SK-N-SH (cell line): Measurements from ENCODE around the gene UGT1A4. TPM values are rescaled to one million over a fixed set of nuclear protein-coding genes. Genes with fewer than 3 reads are reported as not detected.

Experiments
- CTCF ChIA-PET: fragments of 300-600, 350-600 bp; formaldehyde crosslinking; extraction: SDS; loops from one replicate; lab custom pipeline; 2021; lab: Yijun Ruan, JAX
- POLR2A ChIA-PET: fragments of 350-600 bp; sonication (Branson Sonifier 250); formaldehyde crosslinking; extraction: SDS; loops from one replicate; lab custom pipeline; 2020; ENCODE audit warnings: antibody characterized with exemption, inconsistent platforms; lab: Yijun Ruan, JAX
- DNase-seq: peaks from one replicate; pipeline ENCODE4 v3.0.0; 2012
- H2AFZ ChIP-seq: fragments of 200-600 bp; sonication (generic); 2 replicates; pipeline ENCODE4 v1.8.1; 2016; ENCODE audit warnings: antibody characterized with exemption, mild to moderate bottlenecking, low read depth
- H3F3A ChIP-seq: fragments of 200-600 bp; sonication (generic); replicated peaks from 2 replicates; pipeline ENCODE3; 2016; ENCODE audit warnings: antibody characterized with exemption, mild to moderate bottlenecking; ENCODE audit not compliant: insufficient read depth
- H3K27ac ChIP-seq, 2 experiments: fragments of 200-500 bp in 1 of 2; fragments of 200-600 bp in 1 of 2; sonication (Bioruptor generic) in 1 of 2; sonication (generic), shearing (Covaris generic) in 1 of 2; 2 replicates each; pipeline versions ENCODE4 v1.5.1 to v1.6.1; 2014 to 2016; ENCODE audit warnings: low read depth in 2 of 2, inconsistent platforms in 1 of 2, low read length in 1 of 2, mild to moderate bottlenecking in 1 of 2, mixed read lengths in 1 of 2
- H3K27me3 ChIP-seq: fragments of 200-600 bp; sonication (generic), shearing (Covaris generic); 2 replicates; pipeline ENCODE4 v1.6.1; 2016; ENCODE audit warnings: mixed run types; ENCODE audit not compliant: insufficient read depth
- H3K36me3 ChIP-seq, 2 experiments: fragments of 200-500 bp in 1 of 2; fragments of 200-600 bp in 1 of 2; sonication (Bioruptor generic) in 1 of 2; sonication (generic) in 1 of 2; replicated peaks in 1 of 2; 2 replicates each; pipeline versions ENCODE3 to v1.5.1; 2014 to 2016; ENCODE audit warnings: low read length in 1 of 2, mild to moderate bottlenecking in 1 of 2; ENCODE audit not compliant: insufficient read depth in 2 of 2, control insufficient read depth in 1 of 2
- H3K4me1 ChIP-seq, 2 experiments: fragments of 200-500 bp in 1 of 2; fragments of 200-600 bp in 1 of 2; sonication (Bioruptor generic) in 1 of 2; sonication (generic), shearing (Covaris generic) in 1 of 2; 2 replicates each; pipeline versions ENCODE4 v1.5.1 to v1.6.1; 2014 to 2016; ENCODE audit warnings: low read depth in 1 of 2, low read length in 1 of 2, mixed run types in 1 of 2; ENCODE audit not compliant: insufficient read depth in 2 of 2, control insufficient read depth in 1 of 2
- H3K4me2 ChIP-seq: fragments of 200-600 bp; sonication (generic), shearing (Covaris generic); 2 replicates; pipeline ENCODE4 v1.6.1; 2017; ENCODE audit warnings: mixed run types
- H3K4me3 ChIP-seq, 2 experiments: fragments of 200-500 bp in 1 of 2; fragments of 200-600 bp in 1 of 2; sonication (Bioruptor generic) in 1 of 2; sonication (generic), shearing (Covaris generic) in 1 of 2; 2 replicates each; pipeline versions ENCODE4 v1.5.1 to v1.8.1; 2014 to 2016; ENCODE audit warnings: low read depth in 2 of 2, inconsistent platforms in 1 of 2, low read length in 1 of 2, mild to moderate bottlenecking in 1 of 2, mixed read lengths in 1 of 2, moderate library complexity in 1 of 2
- H3K79me2 ChIP-seq: fragments of 200-600 bp; sonication (generic); 2 replicates; pipeline ENCODE4 v1.8.1; 2017; ENCODE audit warnings: mild to moderate bottlenecking; ENCODE audit not compliant: insufficient read depth
- H3K9ac ChIP-seq: fragments of 200-600 bp; sonication (generic); 2 replicates; pipeline ENCODE4 v1.6.1; 2017; ENCODE audit warnings: mixed run types
- H3K9me2 ChIP-seq: fragments of 200-600 bp; sonication (generic); 2 replicates; pipeline ENCODE4 v1.6.1; 2017; ENCODE audit warnings: mixed run types
- H3K9me3 ChIP-seq: fragments of 200-600 bp; sonication (generic); 2 replicates; pipeline ENCODE4 v1.6.1; 2017; ENCODE audit warnings: mixed run types, mild to moderate bottlenecking, moderate library complexity
- H4K20me1 ChIP-seq: fragments of 200-600 bp; sonication (generic); 2 replicates; pipeline ENCODE4 v1.6.1; 2017; ENCODE audit warnings: mild to moderate bottlenecking, mixed run types; ENCODE audit not compliant: insufficient read depth
- EZH2phosphoT487 ChIP-seq: fragments of 200-600 bp; sonication (generic); IDR thresholded peaks from 2 replicates; pipeline ENCODE4 v1.6.1; 2017; ENCODE audit warnings: low read depth, mixed run types, mild to moderate bottlenecking, antibody characterized with exemption, moderate library complexity, borderline replicate concordance
- FOXJ3 ChIP-seq: sonication (generic); formaldehyde crosslinking; IDR thresholded peaks from 2 replicates; pipeline ENCODE4 v1.5.1; 2020; ENCODE audit warnings: mild to moderate bottlenecking, missing genetic modification reagents
- GABPA ChIP-seq: IDR thresholded peaks from 2 replicates; pipeline ENCODE4 v1.4.0; 2012; ENCODE audit warnings: low read depth, mild to moderate bottlenecking
- MEF2A ChIP-seq: IDR thresholded peaks from 2 replicates; pipeline ENCODE4 v1.4.0; 2012; ENCODE audit warnings: low read depth, borderline replicate concordance
- MXI1 ChIP-seq: IDR thresholded peaks from 2 replicates; pipeline ENCODE4 v1.6.1; 2012; ENCODE audit warnings: mild to moderate bottlenecking, low read depth, low read length, improper control_type of control experiment
- NRF1 ChIP-seq: IDR thresholded peaks from 2 replicates; pipeline ENCODE4 v1.6.1; 2012; ENCODE audit warnings: low read depth, mild to moderate bottlenecking, low read length
- PBX3 ChIP-seq: IDR thresholded peaks from 2 replicates; pipeline ENCODE4; 2012
- POLR2AphosphoS5 ChIP-seq: IDR thresholded peaks from 2 replicates; pipeline ENCODE4 v1.6.1; 2012; ENCODE audit warnings: low read depth, low read length
- SIN3A ChIP-seq: IDR thresholded peaks from 2 replicates; pipeline ENCODE4 v1.6.1; 2012; ENCODE audit warnings: low read depth, mild to moderate bottlenecking, low read length, moderate library complexity, borderline replicate concordance
- TAF1 ChIP-seq: IDR thresholded peaks from 2 replicates; pipeline ENCODE4 v1.6.1; 2012; ENCODE audit warnings: low read depth, mild to moderate bottlenecking, low read length, moderate library complexity, borderline replicate concordance
- TCF12 ChIP-seq: IDR thresholded peaks from 2 replicates; pipeline ENCODE4 v1.4.0; 2012
- YY1 ChIP-seq: IDR thresholded peaks from 2 replicates; pipeline ENCODE4 v1.4.0; 2012; ENCODE audit warnings: low read depth, mild to moderate bottlenecking
- WGBS: methylation state at CpG from one replicate; pipeline ENCODE4 v1.1.6; 2017; ENCODE audit warnings: low lambda C conversion rate; 5-methylcytosine and 5-hydroxymethylcytosine counted together
- polyA plus RNA-seq, 3 experiments: library from polyadenylated mRNA; depleted of rRNA; stranded (reverse); fragments of >200 nt; gene quantifications; 2 replicates each; pipeline ENCODE4 v1.2.3, GENCODE V29; 2012

The UGT1A4 gene
- polyA plus RNA-seq, 1 of the 3 experiments (the other 2 are of a cell fraction) = not detected

- H3K27ac ChIP-seq = no peak overlapping the region
- no peak for DNase-seq
- no peaks in the 10 kb centered on the region for H4K20me1 ChIP-seq
- H3K27me3 ChIP-seq = no peaks in the 10 kb centered on the region
- H3K4me3 ChIP-seq = no peak overlapping the region
- H3K4me1 ChIP-seq = peaks cover 0 to 3% of the 10 kb centered on the region in 2 experiments; a peak in 1 of 4 replicates
- TF ChIP-seq MEF2A (no peak), PBX3 (no peak), FOXJ3 (CRISPR knock-in tag) (no peak), MXI1 (no peak)
- 64% methylated on average over 3 of the region's 3 CpGs for WGBS
- H3K9me2 ChIP-seq = no peaks in the 10 kb centered on the region
- no peaks in the 10 kb centered on the region for H3F3A ChIP-seq
- H3K9me3 ChIP-seq = no peaks in the 10 kb centered on the region
- ChIA-PET POLR2A (no interaction called here), CTCF (no interaction called here)
- H3K36me3 ChIP-seq = no peaks in the 10 kb centered on the region
- no peak overlapping the region for H2AFZ ChIP-seq
- no peaks in the 10 kb centered on the region for H3K79me2 ChIP-seq
- H3K9ac ChIP-seq = no peak overlapping the region
- no peak overlapping the region for H3K4me2 ChIP-seq
These were observed 102.7 kb downstream of the UGT1A4 start for GRCh38 chr2:233821196-233821595.

GRCh38 chr2:233821709-233822100, 103.2 kb downstream of the UGT1A4 start:
- Histone ChIP-seq H3K27me3 (no peaks in the 10 kb centered on the region), H3K36me3 (no peaks in the 10 kb centered on the region), H3K79me2 (no peaks in the 10 kb centered on the region), H3K4me1 (no peaks in the 10 kb centered on the region; a peak in 1 of 4 replicates), H3K9me2 (no peaks in the 10 kb centered on the region), H3K27ac (no peak overlapping the region), H3K9ac (no peak overlapping the region), H3K9me3 (no peaks in the 10 kb centered on the region), H3K4me3 (no peak overlapping the region), H3K4me2 (no peak overlapping the region), H4K20me1 (no peaks in the 10 kb centered on the region), H3F3A (no peaks in the 10 kb centered on the region), H2AFZ (no peak overlapping the region)
- ChIA-PET POLR2A (no interaction called here), CTCF (no interaction called here)
- no peak for TF ChIP-seq TCF12
- WGBS = 71% methylated on average over 4 of the region's 8 CpGs
- no peak for DNase-seq

GRCh38 chr2:233822101-233822771, 103.7 kb downstream of the UGT1A4 start:
- ChIA-PET CTCF (no interaction called here), POLR2A (no interaction called here)
- H2AFZ ChIP-seq = no peak overlapping the region

More at GRCh38 chr2:233822101-233822771, 103.7 kb downstream of the UGT1A4 start:
- TF ChIP-seq YY1 (no peak), NRF1 (no peak), EZH2phosphoT487 (no peak), SIN3A (no peak), MEF2A (no peak), GABPA (no peak), POLR2AphosphoS5 (no peak), TAF1 (no peak)
- no peaks in the 10 kb centered on the region for H3K27me3 ChIP-seq
- no peak overlapping the region for H3K27ac ChIP-seq
- no peaks in the 10 kb centered on the region for H4K20me1 ChIP-seq
- no peaks in the 10 kb centered on the region for H3K4me1 ChIP-seq
- 93% methylated on average over 12 of the region's 21 CpGs for WGBS
- no peaks in the 10 kb centered on the region for H3K9me2 ChIP-seq
- no peak overlapping the region for H3K9ac ChIP-seq
- H3K4me2 ChIP-seq = no peak overlapping the region
- no peaks in the 10 kb centered on the region for H3F3A ChIP-seq
- H3K4me3 ChIP-seq = no peak overlapping the region
- DNase-seq = no peak
- H3K79me2 ChIP-seq = no peaks in the 10 kb centered on the region
- H3K36me3 ChIP-seq = no peaks in the 10 kb centered on the region
- no peaks in the 10 kb centered on the region for H3K9me3 ChIP-seq

Other genes with a start within 250 kb of the UGT1A4 start
- 36.8 and 37.0 TPM in 2 replicates for gene USP40, start 152.0 kb upstream of the UGT1A4 start, polyA plus RNA-seq (2012; rRNA removed)
- not detected in 2 replicates for gene UGT1A8, start 101.1 kb upstream of the UGT1A4 start, polyA plus RNA-seq (2012; rRNA removed)
- gene UGT1A10, start 82.3 kb upstream of the UGT1A4 start, polyA plus RNA-seq (2012; rRNA removed) = not detected in 2 replicates
- gene UGT1A9, start 46.8 kb upstream of the UGT1A4 start, polyA plus RNA-seq (2012; rRNA removed) = not detected in 2 replicates
- not detected in 2 replicates for gene UGT1A7, start 36.8 kb upstream of the UGT1A4 start, polyA plus RNA-seq (2012; rRNA removed)
- gene UGT1A6, start 25.8 kb upstream of the UGT1A4 start, polyA plus RNA-seq (2012; rRNA removed) = not detected in 2 replicates
- not detected in 2 replicates for gene UGT1A5, start 5.8 kb upstream of the UGT1A4 start, polyA plus RNA-seq (2012; rRNA removed)
- not detected in 2 replicates for gene UGT1A3, start 10.3 kb downstream of the UGT1A4 start, polyA plus RNA-seq (2012; rRNA removed)
- gene UGT1A1, start 41.5 kb downstream of the UGT1A4 start, polyA plus RNA-seq (2012; rRNA removed) = not detected in 2 replicates
- gene MROH2A, start 59.6 kb downstream of the UGT1A4 start, polyA plus RNA-seq (2012; rRNA removed) = 0.02 TPM in 1 of 2 replicates, not detected in the other
- 13.2 and 16.5 TPM in 2 replicates for gene HJURP, start 135.8 kb downstream of the UGT1A4 start, polyA plus RNA-seq (2012; rRNA removed)
- 0.85 and 1.6 TPM in 2 replicates for gene TRPM8, start 198.6 kb downstream of the UGT1A4 start, polyA plus RNA-seq (2012; rRNA removed)